ENCODE data around the gene GPRASP2. TPM values are rescaled to one million over a fixed set of nuclear protein-coding genes. Genes with fewer than 3 reads are reported as not detected.
A peak's percentile ranks its signal among the peaks of the same experiment; 100 is the strongest.
"Not testable (repeated sequence)": the region's sequence is repeated elsewhere in the genome, so short reads cannot be mapped to it uniquely, and the experiment has no call there.

Gene GPRASP2
- total and polyA plus RNA-seq, 9 of the 15 experiments (the other 6 are each of a cell fraction or from before 2014, with no cell fraction given), result 1.2 to 3.3 (median 2.1) TPM

DNA sequence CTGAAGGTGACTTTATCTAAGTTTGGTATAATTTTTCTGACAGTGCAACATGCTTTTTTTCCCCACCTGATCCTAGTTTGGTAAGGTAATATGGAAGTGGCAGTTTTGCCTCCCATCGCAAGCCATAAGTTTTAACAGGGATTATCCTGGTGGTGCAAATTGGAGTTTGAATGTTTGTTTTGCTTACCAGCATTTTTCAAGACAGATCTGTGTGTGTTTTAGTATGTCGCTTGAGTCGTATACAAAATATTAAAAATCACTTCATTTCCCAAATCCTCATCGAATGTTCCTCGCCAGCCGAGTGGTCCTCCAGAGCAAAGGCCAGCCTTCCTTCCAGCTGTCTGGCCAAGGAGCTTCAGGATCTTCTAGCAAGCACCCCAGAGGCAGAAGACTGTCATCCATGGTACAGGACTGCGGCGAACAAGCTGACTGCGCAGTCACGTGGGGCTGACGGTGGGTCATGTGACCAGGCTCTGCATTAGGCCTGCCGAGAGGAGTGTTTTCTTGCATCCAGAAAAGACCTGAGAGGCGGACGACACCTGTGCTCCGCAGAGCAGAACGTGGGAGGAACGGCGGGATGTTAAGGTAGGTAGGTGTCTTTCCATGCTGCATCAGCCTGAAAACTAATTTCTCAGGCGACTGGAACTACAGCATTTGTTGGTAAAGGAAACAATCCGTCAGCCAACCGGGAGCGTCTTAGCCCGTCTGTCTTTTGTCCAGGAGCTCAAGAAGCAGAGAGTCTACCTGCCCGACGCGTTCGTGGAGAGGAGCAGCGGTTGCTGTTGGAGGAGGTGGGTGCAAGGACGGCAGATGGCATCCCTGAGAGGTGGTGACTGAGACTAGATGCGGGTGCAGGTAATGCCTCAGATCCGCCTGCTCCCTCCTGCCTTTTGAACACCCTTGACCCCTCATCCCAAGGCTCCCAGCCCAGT is 8.3 kb downstream of the GPRASP2 start, which contains the start of gene GPRASP3 (continued):
- TF ChIP-seq SIN3B (IDR thresholded peaks at IDR 0.05; ENCODE audit: low read depth) (peak; percentile 79), ZNF311 (CRISPR knock-in tag; IDR thresholded peaks at IDR 0.05) (no peak)
- TF ChIP-seq, protein P1, sequence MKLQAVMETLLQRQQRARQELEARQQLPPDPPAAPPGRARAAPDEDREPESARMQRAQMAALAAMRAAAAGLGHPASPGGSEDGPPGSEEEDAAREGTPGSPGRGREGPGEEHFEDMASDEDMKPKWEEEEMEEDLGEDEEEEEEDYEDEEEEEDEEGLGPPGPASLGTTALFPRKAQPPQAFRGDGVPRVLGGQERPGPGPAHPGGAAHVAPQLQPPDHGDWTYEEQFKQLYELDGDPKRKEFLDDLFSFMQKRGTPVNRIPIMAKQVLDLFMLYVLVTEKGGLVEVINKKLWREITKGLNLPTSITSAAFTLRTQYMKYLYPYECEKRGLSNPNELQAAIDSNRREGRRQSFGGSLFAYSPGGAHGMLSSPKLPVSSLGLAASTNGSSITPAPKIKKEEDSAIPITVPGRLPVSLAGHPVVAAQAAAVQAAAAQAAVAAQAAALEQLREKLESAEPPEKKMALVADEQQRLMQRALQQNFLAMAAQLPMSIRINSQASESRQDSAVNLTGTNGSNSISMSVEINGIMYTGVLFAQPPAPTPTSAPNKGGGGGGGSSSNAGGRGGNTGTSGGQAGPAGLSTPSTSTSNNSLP (IDR thresholded peaks at IDR 0.05; ENCODE audit: borderline replicate concordance, low read depth, low read length), result no peak
- TF ChIP-seq, protein P2, sequence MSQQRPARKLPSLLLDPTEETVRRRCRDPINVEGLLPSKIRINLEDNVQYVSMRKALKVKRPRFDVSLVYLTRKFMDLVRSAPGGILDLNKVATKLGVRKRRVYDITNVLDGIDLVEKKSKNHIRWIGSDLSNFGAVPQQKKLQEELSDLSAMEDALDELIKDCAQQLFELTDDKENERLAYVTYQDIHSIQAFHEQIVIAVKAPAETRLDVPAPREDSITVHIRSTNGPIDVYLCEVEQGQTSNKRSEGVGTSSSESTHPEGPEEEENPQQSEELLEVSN (IDR thresholded peaks at IDR 0.05; ENCODE audit: borderline replicate concordance in 1 of 2, extremely low read depth in 1 of 2, insufficient read depth in 1 of 2, insufficient read length in 1 of 2, low read depth in 1 of 2, low read length in 1 of 2, poor library complexity in 1 of 2, severe bottlenecking in 1 of 2), result peak; percentile 41 to 63

DNA sequence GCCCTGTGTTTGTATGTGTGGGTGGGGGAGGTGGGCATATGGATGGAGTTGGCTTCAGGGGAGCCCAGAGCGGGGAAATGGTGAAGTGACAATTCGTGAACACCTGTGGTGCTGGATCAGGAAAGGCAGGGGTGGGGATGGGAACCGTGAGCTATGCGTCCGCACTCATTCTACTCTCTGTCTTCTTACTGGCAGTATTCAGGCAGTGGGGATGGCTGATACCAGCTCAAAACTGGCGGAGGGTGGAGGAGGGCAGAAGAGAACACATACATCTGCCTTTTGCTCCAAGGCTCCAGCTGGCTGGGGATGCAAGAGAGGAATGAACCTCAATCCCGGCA is 8.9 kb downstream of the GPRASP2 start:
- Histone ChIP-seq H3K9ac (ENCODE audit: insufficient read depth in 1 of 2, low read depth in 2 of 2, low read length in 2 of 2) (peak overlapping the region; percentile 32 to 63; a peak in 2 of 4 replicates), H3K4me2 (ENCODE audit: insufficient read depth, low read length) (peak overlapping the region; percentile 82), H2AFZ (ENCODE audit: low read depth, low read length) (peak overlapping the region; percentile 93), H3K4me3 (peak overlapping the region; percentile 30)
- H3K4me1 ChIP-seq (replicated peaks in 1 of 2; ENCODE audit: control insufficient read depth in 2 of 2, insufficient read depth in 2 of 2, low read length in 2 of 2); DNase-seq (ENCODE audit: extremely low read depth in 1 of 4, low spot score in 3 of 4); CTCF ChIA-PET (ENCODE audit: low intra/inter-chr PET ratio); in situ Hi-C loops (cut with MboI); FAIRE-seq; H3K27ac ChIP-seq (ENCODE audit: extremely low read depth, low read depth, low read length); BruUV-seq (replicated peaks); POLR2A ChIA-PET; H3K79me2 ChIP-seq (ENCODE audit: control insufficient read depth, insufficient read depth, low read length); intact Hi-C loops (cut with micrococcal nuclease); H3K9me1 ChIP-seq (ENCODE audit: control insufficient read depth, insufficient read depth, low read length); H3K27me3 ChIP-seq (ENCODE audit: control insufficient read depth in 2 of 2, insufficient read depth in 2 of 2, low read length in 2 of 2); ATAC-seq; H3K36me3 ChIP-seq (ENCODE audit: control insufficient read depth, insufficient read depth, low read length); H3K9me3 ChIP-seq (replicated peaks; ENCODE audit: control insufficient read depth, insufficient read depth, low read depth, low read length); H4K20me1 ChIP-seq (replicated peaks; ENCODE audit: control insufficient read depth, insufficient read depth, low read length): not testable (repeated sequence)
- WGBS (ENCODE audit: insufficient coverage, low coverage, missing lambda C conversion rate), result 10% methylated on average over 2 of the region's 7 CpGs
